Stomach (tissue), 4 donors: ENCODE results near the gene ASS1.

Source experiments
- POLR2A ChIP-seq, 4 donors: fragments of 450-650 bp; IDR thresholded peaks; one replicate each; pipeline ENCODE4 v1.6.1; 2016; ENCODE audit warnings: antibody characterized with exemption in 4 of 4, control low read depth in 2 of 4, mild to moderate bottlenecking in 1 of 4, moderate library complexity in 1 of 4
- TF ChIP-seq, protein P1 (sequence below), 7 experiments: fragments of 450-650 bp in 4 of 7; fragments of 200-600 bp in 3 of 7; sonication (generic) in 3 of 7; IDR thresholded peaks; one replicate each; pipeline ENCODE4 v1.5.1; 2016 to 2019; ENCODE audit warnings: antibody characterized with exemption in 7 of 7, control low read depth in 2 of 7, mild to moderate bottlenecking in 1 of 7

GRCh38 chr9:130402645-130403440 lies 41.9 kb upstream of the ASS1 start:
- TF ChIP-seq, protein P1, sequence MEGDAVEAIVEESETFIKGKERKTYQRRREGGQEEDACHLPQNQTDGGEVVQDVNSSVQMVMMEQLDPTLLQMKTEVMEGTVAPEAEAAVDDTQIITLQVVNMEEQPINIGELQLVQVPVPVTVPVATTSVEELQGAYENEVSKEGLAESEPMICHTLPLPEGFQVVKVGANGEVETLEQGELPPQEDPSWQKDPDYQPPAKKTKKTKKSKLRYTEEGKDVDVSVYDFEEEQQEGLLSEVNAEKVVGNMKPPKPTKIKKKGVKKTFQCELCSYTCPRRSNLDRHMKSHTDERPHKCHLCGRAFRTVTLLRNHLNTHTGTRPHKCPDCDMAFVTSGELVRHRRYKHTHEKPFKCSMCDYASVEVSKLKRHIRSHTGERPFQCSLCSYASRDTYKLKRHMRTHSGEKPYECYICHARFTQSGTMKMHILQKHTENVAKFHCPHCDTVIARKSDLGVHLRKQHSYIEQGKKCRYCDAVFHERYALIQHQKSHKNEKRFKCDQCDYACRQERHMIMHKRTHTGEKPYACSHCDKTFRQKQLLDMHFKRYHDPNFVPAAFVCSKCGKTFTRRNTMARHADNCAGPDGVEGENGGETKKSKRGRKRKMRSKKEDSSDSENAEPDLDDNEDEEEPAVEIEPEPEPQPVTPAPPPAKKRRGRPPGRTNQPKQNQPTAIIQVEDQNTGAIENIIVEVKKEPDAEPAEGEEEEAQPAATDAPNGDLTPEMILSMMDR (IDR thresholded peaks at IDR 0.05), result no peak
- TF ChIP-seq POLR2A (IDR thresholded peaks at IDR 0.05), result no peak
